Suprapubic skin (tissue), 3 donors: ENCODE results near the gene SLC6A12.

Experiments used
- POLR2A ChIP-seq, 2 donors: fragments of 450-650 bp; IDR thresholded peaks; one replicate each; pipeline ENCODE4 v1.6.1; 2017; ENCODE audit warnings: antibody characterized with exemption in 2 of 2, mild to moderate bottlenecking in 2 of 2, moderate library complexity in 2 of 2
- TF ChIP-seq, protein P1 (sequence below), 2 donors: fragments of 200-600 bp in 1 of 2; fragments of 450-650 bp in 1 of 2; sonication (generic) in 1 of 2; IDR thresholded peaks; one replicate each; pipeline ENCODE4 v1.5.1; 2016 to 2019; ENCODE audit warnings: antibody characterized with exemption in 2 of 2, mild to moderate bottlenecking in 1 of 2, moderate library complexity in 1 of 2

DNA sequence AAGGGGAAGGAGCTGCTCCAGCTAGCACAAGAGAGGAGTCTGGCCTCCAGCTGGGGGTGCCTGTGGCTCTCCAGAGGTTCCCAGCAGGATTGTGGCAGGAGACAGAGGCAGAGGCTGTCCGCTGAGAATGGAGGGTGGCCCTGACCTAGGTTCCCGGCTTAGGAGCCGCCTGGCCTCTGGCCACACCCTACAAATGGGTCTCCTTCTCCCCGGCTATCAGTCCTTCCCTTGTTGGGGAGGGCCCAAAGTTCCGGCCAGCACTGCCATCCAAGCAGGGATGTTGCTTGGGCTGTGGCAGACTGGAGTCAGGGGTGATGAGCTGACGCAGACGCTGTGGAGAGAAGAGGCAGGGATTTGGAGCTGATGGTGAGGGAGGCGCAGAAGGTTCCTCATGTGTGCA is 23.1 kb downstream of the SLC6A12 start:
- TF ChIP-seq, protein P1, sequence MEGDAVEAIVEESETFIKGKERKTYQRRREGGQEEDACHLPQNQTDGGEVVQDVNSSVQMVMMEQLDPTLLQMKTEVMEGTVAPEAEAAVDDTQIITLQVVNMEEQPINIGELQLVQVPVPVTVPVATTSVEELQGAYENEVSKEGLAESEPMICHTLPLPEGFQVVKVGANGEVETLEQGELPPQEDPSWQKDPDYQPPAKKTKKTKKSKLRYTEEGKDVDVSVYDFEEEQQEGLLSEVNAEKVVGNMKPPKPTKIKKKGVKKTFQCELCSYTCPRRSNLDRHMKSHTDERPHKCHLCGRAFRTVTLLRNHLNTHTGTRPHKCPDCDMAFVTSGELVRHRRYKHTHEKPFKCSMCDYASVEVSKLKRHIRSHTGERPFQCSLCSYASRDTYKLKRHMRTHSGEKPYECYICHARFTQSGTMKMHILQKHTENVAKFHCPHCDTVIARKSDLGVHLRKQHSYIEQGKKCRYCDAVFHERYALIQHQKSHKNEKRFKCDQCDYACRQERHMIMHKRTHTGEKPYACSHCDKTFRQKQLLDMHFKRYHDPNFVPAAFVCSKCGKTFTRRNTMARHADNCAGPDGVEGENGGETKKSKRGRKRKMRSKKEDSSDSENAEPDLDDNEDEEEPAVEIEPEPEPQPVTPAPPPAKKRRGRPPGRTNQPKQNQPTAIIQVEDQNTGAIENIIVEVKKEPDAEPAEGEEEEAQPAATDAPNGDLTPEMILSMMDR (IDR thresholded peaks at IDR 0.05), result no peak
- no peak for TF ChIP-seq POLR2A (IDR thresholded peaks at IDR 0.05)
